ENCODE measurements around the gene DARS1. TPM values are rescaled to one million over a fixed set of nuclear protein-coding genes. Genes with fewer than 3 reads are reported as not detected.
A peak's percentile ranks its signal among the peaks of the same experiment; 100 is the strongest.
"Not testable (repeated sequence)": the region's sequence is repeated elsewhere in the genome, so short reads cannot be mapped to it uniquely, and the experiment has no call there.

The DARS1 gene
- total RNA-seq, 1 donor from 2014 or later = 153 TPM

DNA sequence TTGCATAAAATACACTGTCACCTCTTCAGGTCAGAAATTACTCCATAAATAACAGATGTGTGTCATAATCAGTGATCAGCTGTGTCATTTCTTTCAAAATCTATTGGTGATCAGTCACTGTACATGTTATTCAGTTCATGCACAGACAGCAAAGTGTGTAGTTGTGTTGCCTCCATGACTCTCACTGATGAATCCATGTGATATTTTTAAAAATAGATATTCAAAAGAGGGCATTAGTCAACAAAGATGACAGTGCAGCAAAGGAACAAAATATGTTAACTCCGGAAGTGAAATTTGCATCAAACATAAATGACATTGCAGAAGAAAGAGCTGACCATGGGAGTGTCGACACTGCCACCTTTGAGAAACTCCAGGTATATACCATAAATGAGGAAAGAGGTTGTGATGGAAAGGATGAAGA lies 92.0 kb downstream of the DARS1 start:
- Mint-ChIP-seq H3K4me3 (no peak overlapping the region), H3K4me1 (no peaks in the 10 kb centered on the region), H3K27ac (no peak overlapping the region), H3K36me3 (ENCODE audit: low read depth) (peaks cover 2% of the 10 kb centered on the region), H3K9me3 (peaks cover 4% of the 10 kb centered on the region), H3K27me3 (no peaks in the 10 kb centered on the region)
- no peak for DNase-seq
- intact Hi-C loops (cut with micrococcal nuclease) = no loop called here

DNA sequence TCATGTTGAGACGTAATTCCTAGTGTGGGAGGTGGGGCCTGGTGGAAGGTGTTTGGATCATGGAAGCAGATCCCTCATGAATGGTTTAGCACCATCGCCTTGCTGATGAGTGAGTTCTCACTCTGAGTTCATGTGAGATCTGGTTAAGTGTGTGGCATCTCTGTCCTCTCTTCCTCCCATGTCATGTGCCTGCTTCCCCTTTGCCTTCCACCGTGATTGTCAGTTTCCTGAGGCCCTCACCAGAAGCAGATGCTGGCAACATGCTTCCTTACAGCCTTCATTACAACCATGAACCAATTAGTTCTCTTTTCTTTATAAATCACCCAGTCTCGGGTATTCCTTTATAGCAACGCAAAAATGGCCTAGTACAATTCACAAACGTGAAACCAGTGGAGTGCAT lies 94.6 kb downstream of the DARS1 start:
- Mint-ChIP-seq H3K27me3 (no peaks in the 10 kb centered on the region), H3K36me3 (ENCODE audit: low read depth) (no peaks in the 10 kb centered on the region), H3K4me3 (no peak overlapping the region), H3K9me3 (peaks cover 10% of the 10 kb centered on the region), H3K4me1 (no peaks in the 10 kb centered on the region), H3K27ac (no peak overlapping the region)
- intact Hi-C loops (cut with micrococcal nuclease) = no loop called here
- DNase-seq = peak; percentile 43

DNA sequence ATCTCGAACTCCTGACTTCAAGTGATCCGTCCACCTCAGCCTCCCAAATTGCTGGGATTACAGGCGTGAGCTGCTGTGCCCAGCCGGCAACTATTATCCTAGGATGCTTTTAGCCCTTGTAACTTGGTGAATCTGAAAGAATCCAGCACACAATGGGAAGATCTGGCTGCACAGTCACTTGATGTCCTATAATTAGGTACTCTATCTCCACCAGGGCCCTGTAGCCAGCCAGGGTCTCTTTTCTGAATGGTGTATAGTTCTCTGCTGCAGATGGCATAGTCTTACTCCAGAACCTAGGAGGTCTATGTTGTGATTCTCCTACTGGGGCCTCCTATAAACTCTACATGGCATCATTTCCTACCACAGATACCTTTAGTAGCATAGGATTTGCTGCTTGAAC lies 95.3 kb downstream of the DARS1 start:
- Mint-ChIP-seq H3K27ac (no peak overlapping the region), H3K27me3 (peaks cover 5% of the 10 kb centered on the region), H3K36me3 (ENCODE audit: low read depth) (no peaks in the 10 kb centered on the region), H3K4me3 (no peak overlapping the region), H3K9me3 (peaks cover 10% of the 10 kb centered on the region), H3K4me1 (no peaks in the 10 kb centered on the region)
- intact Hi-C loops (cut with micrococcal nuclease) = no loop called here
- peak; percentile 41 for DNase-seq

DNA sequence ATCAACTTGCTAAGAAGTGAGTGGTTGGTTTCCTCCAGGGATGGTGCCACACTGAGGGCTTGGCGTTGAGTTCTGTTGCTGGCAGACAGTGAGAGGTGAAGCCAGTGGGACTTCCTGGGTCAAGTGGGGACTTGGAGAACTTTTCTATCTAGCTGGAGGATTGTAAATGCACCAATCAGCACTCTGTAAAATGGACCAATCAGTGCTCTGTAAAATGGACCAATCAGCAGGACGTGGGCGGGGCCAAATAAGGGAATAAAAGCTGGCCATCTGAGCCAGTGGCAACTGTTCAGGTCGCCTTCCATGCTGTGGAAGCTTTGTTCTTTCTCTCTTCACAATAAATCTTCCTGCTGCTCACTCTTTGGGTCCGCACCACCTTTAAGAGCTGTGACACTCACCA lies 96.8 kb downstream of the DARS1 start:
- H3K4me3 Mint-ChIP-seq; H3K36me3 Mint-ChIP-seq (ENCODE audit: low read depth); H3K4me1 Mint-ChIP-seq; H3K27me3 Mint-ChIP-seq; intact Hi-C loops (cut with micrococcal nuclease); H3K27ac Mint-ChIP-seq: not testable (repeated sequence)
- peaks cover 10% of the 10 kb centered on the region for H3K9me3 Mint-ChIP-seq
- peak; percentile 52 for DNase-seq

DNA sequence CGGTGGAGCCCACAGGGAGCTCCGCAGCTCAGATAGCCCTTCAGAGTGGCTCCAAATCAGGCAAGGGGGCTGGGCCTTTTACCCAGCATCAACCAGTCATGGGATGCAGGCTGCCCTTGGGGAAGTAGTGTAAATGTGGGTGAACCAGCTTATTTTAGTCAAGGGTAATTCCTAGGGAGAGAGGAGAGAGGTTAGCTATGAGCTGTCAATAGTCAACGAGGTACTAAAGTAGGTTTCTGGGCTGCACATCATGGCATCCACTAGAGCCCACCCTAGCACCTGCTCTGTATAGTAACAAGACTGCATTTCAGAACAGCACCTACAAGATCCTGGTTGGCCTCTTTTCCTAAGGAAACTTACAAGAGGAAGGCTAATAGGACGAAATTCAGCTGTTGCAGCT lies 99.7 kb downstream of the DARS1 start:
- peaks cover 10% of the 10 kb centered on the region for H3K9me3 Mint-ChIP-seq
- H3K27ac Mint-ChIP-seq = peak overlapping the region; percentile 0
- peaks cover 18% of the 10 kb centered on the region for H3K27me3 Mint-ChIP-seq
- H3K4me1 Mint-ChIP-seq = no peaks in the 10 kb centered on the region
- H3K4me3 Mint-ChIP-seq = no peak overlapping the region
- intact Hi-C loops (cut with micrococcal nuclease) = no loop called here
- H3K36me3 Mint-ChIP-seq (ENCODE audit: low read depth) = no peaks in the 10 kb centered on the region
- DNase-seq = peak; percentile 31

DNA sequence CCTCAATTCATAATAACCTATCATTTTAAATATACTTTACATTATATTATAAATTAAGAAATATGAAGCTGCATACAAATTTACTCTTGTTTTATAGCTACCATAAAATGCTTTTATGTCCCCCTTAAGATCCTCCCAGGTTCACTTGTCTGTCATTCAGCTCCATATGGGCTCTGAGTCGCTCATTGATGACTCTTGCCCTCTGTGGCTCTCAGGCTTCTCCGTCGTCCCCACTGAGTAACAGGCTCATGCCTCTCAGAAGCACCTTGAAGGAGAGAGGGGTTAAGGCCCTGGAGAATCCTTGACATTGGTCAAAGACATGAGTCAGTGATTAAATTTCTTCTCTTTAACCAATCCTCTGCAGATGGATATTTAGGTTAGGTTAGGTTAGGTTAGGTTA lies 103.0 kb downstream of the DARS1 start:
- no peaks in the 10 kb centered on the region for H3K9me3 Mint-ChIP-seq

DNA sequence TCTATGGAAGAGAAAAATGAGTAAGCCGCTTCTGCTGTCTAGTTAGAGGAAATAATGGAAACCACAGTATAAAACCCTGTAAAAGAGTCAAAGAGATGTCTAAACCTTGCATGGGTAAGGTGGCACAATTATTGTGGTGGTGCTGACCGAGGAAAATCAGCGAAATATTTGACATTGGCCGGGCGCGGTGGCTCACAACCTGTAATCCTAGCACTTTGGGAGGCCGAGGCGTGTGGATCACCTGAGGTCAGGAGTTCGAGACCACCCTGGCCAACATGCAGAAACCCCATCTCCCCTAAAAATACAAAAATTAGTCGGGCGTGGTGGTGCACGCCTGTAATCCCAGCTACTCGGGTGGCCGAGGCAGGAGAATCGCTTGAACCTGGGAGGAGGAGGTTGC lies 108.7 kb downstream of the DARS1 start:
- not testable (repeated sequence) for H3K27me3 Mint-ChIP-seq, H3K9me3 Mint-ChIP-seq
- peaks cover 29% of the 10 kb centered on the region for H3K4me1 Mint-ChIP-seq
- H3K36me3 Mint-ChIP-seq (ENCODE audit: low read depth) = peaks cover 30% of the 10 kb centered on the region
- peak overlapping the region; percentile 89 for H3K27ac Mint-ChIP-seq
- intact Hi-C loops (cut with micrococcal nuclease) = loop anchor here (1.0 to 2.0 kb wide), 5 partner anchors 109 to 957 kb away; partner anchors contain the start of genes DARS1, R3HDM1, UBXN4 and ZRANB3
- H3K4me3 Mint-ChIP-seq = peak overlapping the region; percentile 83
- peak; percentile 64 for DNase-seq

More for the DNA sequence above, 103.0 kb downstream of the DARS1 start:
- Mint-ChIP-seq H3K27ac (no peak overlapping the region), H3K36me3 (ENCODE audit: low read depth) (no peaks in the 10 kb centered on the region), H3K27me3 (peaks cover 19% of the 10 kb centered on the region), H3K4me1 (peaks cover 2% of the 10 kb centered on the region), H3K4me3 (no peak overlapping the region)
- DNase-seq = no peak
- intact Hi-C loops (cut with micrococcal nuclease) = no loop called here

DNA sequence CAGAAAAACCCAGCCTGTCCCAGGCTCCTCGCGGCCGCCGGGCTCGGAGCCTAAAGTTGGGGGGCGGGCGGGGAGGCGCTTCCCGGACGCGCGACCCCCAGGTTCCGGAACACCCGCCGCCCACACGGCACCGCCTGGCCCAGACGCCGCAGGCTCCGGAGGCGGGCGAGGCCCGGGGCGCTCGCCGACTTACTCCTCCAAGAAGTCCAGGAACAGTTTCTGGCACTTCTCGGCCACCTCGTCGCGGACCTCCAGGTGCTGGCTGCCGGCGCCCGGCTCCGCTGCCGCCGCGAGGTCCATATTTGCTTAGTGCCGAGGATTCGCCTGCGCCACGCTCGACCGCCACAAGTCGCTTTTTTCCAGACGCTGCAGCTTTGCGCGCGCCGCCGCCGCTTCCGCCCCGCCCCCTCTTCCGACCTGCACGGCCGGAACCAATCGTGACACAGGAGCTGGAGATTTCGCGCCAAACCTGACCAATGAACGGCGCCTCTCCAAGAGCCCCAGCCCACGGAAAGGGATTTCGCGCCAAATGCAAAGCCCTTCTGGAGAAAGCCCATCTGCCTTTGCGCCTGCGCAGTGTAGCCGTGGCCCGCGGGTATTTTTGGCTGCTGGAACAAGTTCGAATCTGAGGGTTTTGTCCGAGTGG lies 109.2 kb downstream of the DARS1 start, which contains the start of gene MCM6:
Gene MCM6, minus strand, starts transcription at position 378 of the 646 bp plus-strand sequence. Its CDS starts 78 bp downstream, at position 300.
- peaks cover 31% of the 10 kb centered on the region for H3K4me1 Mint-ChIP-seq

DNA sequence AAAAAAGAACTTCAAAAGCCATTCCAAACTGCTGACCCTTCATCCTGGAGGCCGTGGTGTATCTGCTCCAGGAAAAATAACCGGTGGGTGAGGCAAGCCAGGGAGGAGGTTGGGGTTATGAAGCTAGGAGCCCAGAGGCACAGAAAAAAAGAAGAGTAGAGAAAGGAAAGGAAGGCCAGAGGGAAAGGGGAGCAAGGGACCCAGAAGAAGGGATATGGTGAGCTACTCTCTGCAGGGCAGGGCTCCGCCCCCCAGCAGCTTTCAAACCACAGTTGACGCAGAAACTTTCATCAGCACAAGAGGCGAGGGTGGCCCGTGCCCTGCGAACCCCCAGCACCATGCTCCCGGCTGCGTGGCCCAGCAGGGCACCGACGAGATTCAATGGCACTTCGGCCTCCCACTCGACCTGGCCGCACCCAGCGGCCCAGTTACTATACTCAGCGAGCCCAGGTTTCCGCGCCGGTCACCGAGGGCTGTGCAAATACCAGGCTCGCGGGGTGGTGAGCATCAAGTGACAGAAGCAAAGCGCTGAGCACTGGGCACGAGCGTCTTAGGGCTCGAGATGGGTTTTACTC lies 109.8 kb downstream of the DARS1 start:
- Mint-ChIP-seq H3K4me1 (peaks cover 36% of the 10 kb centered on the region), H3K4me3 (peak overlapping the region; percentile 78), H3K27ac (peak overlapping the region; percentile 97), H3K9me3 (no peaks in the 10 kb centered on the region), H3K36me3 (ENCODE audit: low read depth) (peaks cover 42% of the 10 kb centered on the region), H3K27me3 (peaks cover under 1% of the 10 kb centered on the region)
- DNase-seq = peak; percentile 91
- intact Hi-C loops (cut with micrococcal nuclease) = loop anchor here (1.0 to 2.0 kb wide), 8 partner anchors 55 to 956 kb away; partner anchors contain the start of genes DARS1, R3HDM1, RAB3GAP1 and UBXN4

More for the DNA sequence above, 109.2 kb downstream of the DARS1 start, which contains the start of gene MCM6:
- peak within 1 kb of the TSS; percentile 97 for H3K27ac Mint-ChIP-seq
- peak within 1 kb of the TSS; percentile 83 for H3K4me3 Mint-ChIP-seq
- DNase-seq = peak; percentile 100
- no peaks in the 10 kb centered on the region for H3K9me3 Mint-ChIP-seq
- intact Hi-C loops (cut with micrococcal nuclease) = loop anchor here (1.0 to 2.0 kb wide), 5 partner anchors 109 to 957 kb away; partner anchors contain the start of genes DARS1, R3HDM1, UBXN4 and ZRANB3
- peaks cover 2% of the 10 kb centered on the region for H3K27me3 Mint-ChIP-seq
- peaks cover 36% of the 10 kb centered on the region for H3K36me3 Mint-ChIP-seq (ENCODE audit: low read depth)

DNA sequence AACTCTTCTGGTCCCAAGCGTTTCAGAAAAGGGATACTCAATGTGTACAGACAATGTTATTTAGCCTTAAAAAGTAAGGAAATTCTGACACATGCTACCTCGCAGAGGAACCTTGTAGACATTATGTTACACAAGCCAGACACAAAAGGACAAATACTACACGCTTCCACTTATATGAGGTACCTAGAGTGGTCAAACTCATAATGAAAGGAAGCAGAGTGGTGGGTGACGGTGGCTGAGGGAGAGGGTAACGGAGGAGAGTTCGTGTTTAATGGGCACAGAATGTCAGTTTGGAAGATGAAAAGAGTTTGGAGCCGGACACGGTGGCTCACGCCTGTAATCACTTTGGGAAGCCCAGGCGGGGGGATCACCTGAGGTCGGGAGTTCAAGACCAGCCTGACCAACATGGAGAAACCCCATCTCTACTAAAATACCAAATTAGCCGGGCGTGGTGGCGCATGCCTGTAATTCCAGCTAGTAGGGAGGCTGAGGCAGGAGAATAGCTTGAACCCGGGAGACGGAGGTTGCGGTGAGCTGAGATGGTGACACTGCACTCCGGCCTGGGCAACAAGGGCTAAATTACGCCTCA lies 110.6 kb downstream of the DARS1 start:
- peak overlapping the region; percentile 78 for H3K4me3 Mint-ChIP-seq
- no peak for DNase-seq
- peaks cover 49% of the 10 kb centered on the region for H3K36me3 Mint-ChIP-seq (ENCODE audit: low read depth)
- H3K9me3 Mint-ChIP-seq = no peaks in the 10 kb centered on the region
- peak overlapping the region; percentile 97 for H3K27ac Mint-ChIP-seq
- H3K27me3 Mint-ChIP-seq = no peaks in the 10 kb centered on the region
- intact Hi-C loops (cut with micrococcal nuclease) = loop anchor here (1.0 to 2.0 kb wide), 3 partner anchors 55 to 822 kb away; partner anchors contain the start of gene RAB3GAP1
- H3K4me1 Mint-ChIP-seq = peaks cover 40% of the 10 kb centered on the region

DNA sequence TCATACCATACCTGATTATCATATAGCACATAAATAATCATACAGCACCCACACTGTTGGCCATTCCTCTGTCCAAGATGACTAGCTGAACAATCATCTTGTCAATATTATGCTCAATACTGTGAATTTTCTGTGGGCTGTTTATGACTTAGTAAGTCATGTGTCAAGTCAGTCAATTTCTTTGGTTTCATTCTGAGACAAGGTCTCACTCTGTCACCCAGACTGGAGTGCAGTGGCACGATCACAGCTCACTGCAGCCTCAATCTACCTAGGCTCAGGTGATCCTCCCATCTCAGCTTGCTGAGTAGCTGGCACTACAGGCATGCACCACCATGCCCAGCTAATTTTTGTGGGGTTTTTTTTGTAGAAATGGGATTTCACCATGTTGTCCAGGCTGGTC lies 114.9 kb downstream of the DARS1 start:
- Mint-ChIP-seq H3K27me3 (no peaks in the 10 kb centered on the region), H3K4me1 (peaks cover 46% of the 10 kb centered on the region), H3K9me3 (no peaks in the 10 kb centered on the region), H3K27ac (peak overlapping the region; percentile 57), H3K36me3 (ENCODE audit: low read depth) (peaks cover 79% of the 10 kb centered on the region), H3K4me3 (no peak overlapping the region)
- no peak for DNase-seq
- intact Hi-C loops (cut with micrococcal nuclease) = no loop called here

DNA sequence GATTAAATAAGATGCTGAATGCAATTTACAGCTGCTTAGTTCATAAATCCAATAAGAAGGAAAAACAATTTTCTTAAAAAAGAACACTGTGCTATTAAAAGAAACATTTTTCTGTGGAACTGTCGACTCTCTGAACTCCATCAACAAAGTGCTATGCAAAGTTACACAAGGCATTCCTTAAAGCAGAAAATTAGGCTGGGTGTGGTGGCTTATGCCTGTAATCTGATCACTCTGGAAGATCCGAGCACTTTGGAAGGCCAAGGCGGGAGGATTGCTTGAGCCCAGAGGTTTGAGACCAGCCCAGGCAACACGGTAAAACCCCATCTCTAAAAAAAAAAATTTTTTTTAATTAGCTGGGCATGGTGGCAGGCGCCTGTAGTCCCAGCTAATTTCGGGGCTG lies 122.2 kb downstream of the DARS1 start:
- peaks cover 74% of the 10 kb centered on the region for H3K36me3 Mint-ChIP-seq (ENCODE audit: low read depth)
- no peaks in the 10 kb centered on the region for H3K9me3 Mint-ChIP-seq
- intact Hi-C loops (cut with micrococcal nuclease) = loop anchor here (5.0 kb wide), 1 partner anchor 49 kb away; no protein-coding TSS in a partner anchor
- H3K4me3 Mint-ChIP-seq = no peak overlapping the region
- H3K4me1 Mint-ChIP-seq = peaks cover 27% of the 10 kb centered on the region
- no peak for DNase-seq
- no peaks in the 10 kb centered on the region for H3K27me3 Mint-ChIP-seq
- no peak overlapping the region for H3K27ac Mint-ChIP-seq

DNA sequence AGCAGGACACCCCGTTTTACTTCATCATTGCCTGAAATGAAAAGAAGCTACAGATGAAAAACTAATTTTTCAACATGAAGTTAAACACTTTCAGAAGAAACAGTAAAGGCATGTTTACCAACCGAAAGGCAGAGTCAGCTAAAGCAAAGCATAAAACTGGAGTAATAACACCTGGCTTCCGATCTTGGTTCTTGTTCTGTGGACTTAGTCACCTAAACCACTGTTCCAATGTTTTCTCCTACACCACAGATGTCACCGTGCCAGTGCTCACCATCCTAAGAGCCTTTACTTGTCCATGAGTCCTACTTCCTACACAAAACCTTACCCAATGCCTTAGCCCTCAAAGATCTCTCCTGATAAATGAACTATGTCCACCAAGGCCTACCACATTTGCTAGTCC lies 122.7 kb downstream of the DARS1 start:
- Mint-ChIP-seq H3K36me3 (ENCODE audit: low read depth) (peaks cover 75% of the 10 kb centered on the region), H3K4me1 (peaks cover 24% of the 10 kb centered on the region), H3K4me3 (no peak overlapping the region), H3K27ac (no peak overlapping the region), H3K27me3 (no peaks in the 10 kb centered on the region), H3K9me3 (no peaks in the 10 kb centered on the region)
- intact Hi-C loops (cut with micrococcal nuclease) = loop anchor here (5.0 kb wide), 1 partner anchor 50 kb away; no protein-coding TSS in a partner anchor
- no peak for DNase-seq
